Coronary artery (tissue), 2 donors: ENCODE results near the gene AJUBA.
A peak's percentile ranks its signal among the peaks of the same experiment; 100 is the strongest.

Experiments
- DNase-seq: peaks from one replicate; pipeline ENCODE4 v3.0.0-alpha.2; 2017; ENCODE audit warnings: low spot score
- H3K27ac ChIP-seq, 2 donors: fragments of 200-600 bp; sonication (generic); one replicate each; pipeline ENCODE4 v1.5.1; 2016 to 2019
- H3K4me3 ChIP-seq: fragments of 200-600 bp; sonication (generic); 2 replicates; pipeline ENCODE4 v1.5.1; 2016; ENCODE audit warnings: mild to moderate bottlenecking, moderate library complexity
- TF ChIP-seq, protein P1 (sequence below): fragments of 200-600 bp; sonication (generic); IDR thresholded peaks from one replicate; pipeline ENCODE4 v1.5.1; 2019; ENCODE audit warnings: antibody characterized with exemption

AJUBA gene

GRCh38 chr14:22982477-22983245 is at the start of gene AJUBA:
Gene AJUBA (minus strand): TSS chr14:22982551. CDS start chr14:22982266, 285 bp downstream.
- peak; percentile 92 for DNase-seq
- peak within 1 kb of the TSS; percentile 94 for H3K4me3 ChIP-seq
- H3K27ac ChIP-seq, result peak within 1 kb of the TSS; percentile 67 to 95
- TF ChIP-seq, protein P1, sequence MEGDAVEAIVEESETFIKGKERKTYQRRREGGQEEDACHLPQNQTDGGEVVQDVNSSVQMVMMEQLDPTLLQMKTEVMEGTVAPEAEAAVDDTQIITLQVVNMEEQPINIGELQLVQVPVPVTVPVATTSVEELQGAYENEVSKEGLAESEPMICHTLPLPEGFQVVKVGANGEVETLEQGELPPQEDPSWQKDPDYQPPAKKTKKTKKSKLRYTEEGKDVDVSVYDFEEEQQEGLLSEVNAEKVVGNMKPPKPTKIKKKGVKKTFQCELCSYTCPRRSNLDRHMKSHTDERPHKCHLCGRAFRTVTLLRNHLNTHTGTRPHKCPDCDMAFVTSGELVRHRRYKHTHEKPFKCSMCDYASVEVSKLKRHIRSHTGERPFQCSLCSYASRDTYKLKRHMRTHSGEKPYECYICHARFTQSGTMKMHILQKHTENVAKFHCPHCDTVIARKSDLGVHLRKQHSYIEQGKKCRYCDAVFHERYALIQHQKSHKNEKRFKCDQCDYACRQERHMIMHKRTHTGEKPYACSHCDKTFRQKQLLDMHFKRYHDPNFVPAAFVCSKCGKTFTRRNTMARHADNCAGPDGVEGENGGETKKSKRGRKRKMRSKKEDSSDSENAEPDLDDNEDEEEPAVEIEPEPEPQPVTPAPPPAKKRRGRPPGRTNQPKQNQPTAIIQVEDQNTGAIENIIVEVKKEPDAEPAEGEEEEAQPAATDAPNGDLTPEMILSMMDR, result no peak

DNA sequence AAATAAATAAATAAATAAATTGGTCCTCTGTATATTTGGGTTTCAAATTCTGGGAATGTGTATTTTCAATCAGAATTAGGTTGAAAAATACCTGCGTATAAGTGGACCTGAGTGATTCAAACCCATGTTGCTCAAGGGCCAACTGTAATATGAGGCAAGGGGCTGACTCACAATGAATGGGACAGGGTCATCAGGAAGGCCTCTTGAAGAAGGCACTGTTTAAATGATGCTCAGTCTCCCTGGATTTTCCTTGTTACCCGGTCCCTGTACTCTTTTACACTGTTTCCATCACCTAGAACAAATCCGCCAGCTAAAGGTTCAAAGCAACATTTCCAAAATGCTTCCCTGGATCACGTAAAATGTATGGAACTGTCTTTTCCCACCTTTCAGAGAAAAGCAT is 48.6 kb upstream of the AJUBA start:
- TF ChIP-seq, protein P1, result no peak
- no peak overlapping the region for H3K27ac ChIP-seq

DNA sequence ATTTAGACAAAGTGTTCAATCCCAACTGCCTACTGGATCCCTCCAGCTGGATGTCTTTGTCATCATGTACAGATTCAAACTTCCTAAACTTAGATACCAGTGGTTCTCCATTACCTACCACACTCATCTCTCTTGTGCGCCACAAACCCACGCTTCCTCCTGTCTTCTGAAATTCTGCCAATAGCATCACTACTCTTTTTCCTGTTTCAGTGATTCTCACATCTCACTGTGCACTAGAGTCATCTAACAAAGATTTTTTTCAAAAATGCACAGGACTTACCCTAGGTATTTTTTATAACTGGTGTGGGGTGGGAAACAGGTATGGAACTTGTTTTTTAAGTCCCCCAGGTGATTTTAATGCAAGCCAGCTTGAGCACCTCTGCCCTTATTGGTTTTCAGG is 46.4 kb upstream of the AJUBA start:
- no peak overlapping the region for H3K27ac ChIP-seq
- TF ChIP-seq, protein P1, result no peak
- no peak for DNase-seq
- H3K4me3 ChIP-seq, result no peak overlapping the region

More for the DNA sequence above, 48.6 kb upstream of the AJUBA start:
- no peak for DNase-seq
- H3K4me3 ChIP-seq, result no peak overlapping the region

- TF ChIP-seq, protein P1, result no peak
- Histone ChIP-seq H3K4me3 (no peak overlapping the region), H3K27ac (no peak overlapping the region)
- no peak for DNase-seq
Measured at GRCh38 chr14:23025151-23025814, 42.9 kb upstream of the AJUBA start.

DNA sequence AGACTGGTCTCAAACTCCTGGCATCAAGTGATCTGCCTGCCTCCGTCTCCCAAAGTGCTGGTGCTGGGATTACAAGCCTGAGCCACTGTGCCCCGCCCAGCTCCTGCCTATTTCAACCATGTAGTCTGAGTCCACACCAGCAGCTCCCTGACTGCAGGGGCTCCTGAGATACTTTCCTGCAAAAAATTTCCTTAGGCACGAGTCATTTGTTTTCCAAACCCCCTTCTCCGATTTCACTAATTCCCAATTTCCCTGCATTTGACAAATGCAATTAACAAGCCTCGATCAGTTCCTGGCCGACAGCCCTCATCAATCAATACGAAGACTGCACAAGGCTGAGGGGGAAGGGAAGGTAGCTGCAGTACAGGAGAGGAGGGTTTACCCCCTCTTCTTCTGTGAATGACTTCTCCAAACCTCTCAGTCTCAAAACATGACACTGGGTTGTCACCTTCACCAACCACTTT is 42.3 kb upstream of the AJUBA start:
- H3K4me3 ChIP-seq, result no peak overlapping the region
- no peak for DNase-seq
- TF ChIP-seq, protein P1, result no peak
- H3K27ac ChIP-seq, result no peak overlapping the region

DNA sequence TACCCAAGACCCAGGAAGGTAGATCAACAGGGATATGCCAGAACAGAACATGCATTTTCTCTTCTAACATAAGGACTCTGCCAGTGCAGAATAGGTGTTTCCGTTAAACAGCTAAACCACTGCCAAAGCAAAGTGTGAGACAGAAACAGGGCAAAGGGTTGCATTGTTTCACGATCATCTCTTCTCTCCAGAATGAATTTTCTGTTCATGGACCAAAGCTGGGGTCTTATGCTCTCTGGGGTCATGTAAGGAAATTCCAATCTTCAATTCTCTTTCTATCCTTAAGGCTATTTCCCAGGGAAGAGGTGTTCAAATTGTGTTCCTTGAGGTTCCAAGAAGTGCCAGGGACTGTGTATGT is 41.4 kb upstream of the AJUBA start:
- no peak overlapping the region for H3K4me3 ChIP-seq
- H3K27ac ChIP-seq, result no peak overlapping the region
- DNase-seq, result no peak

More for the DNA sequence above, 41.4 kb upstream of the AJUBA start:
- TF ChIP-seq, protein P1, result no peak
